HL-60 (cell line): ENCODE results near the gene PHRF1.
A peak's percentile ranks its signal among the peaks of the same experiment; 100 is the strongest.

Source experiments
- DNase-seq, 2 experiments: peaks; one replicate each; pipeline ENCODE4 v3.0.0-alpha.2; 2010 to 2020; ENCODE audit warnings: low read depth in 1 of 2, low spot score in 1 of 2
- H3K27ac ChIP-seq: fragments of 250-450 bp; sonication (Bioruptor Pico); replicated peaks from 2 replicates; pipeline ENCODE4 v1.5.1; 2020; ENCODE audit warnings: mild to moderate bottlenecking, moderate library complexity
- H3K27me3 ChIP-seq: fragments of 250-450 bp; sonication (Bioruptor Pico); 2 replicates; pipeline ENCODE4 v1.5.1; 2021; ENCODE audit warnings: mild to moderate bottlenecking, moderate library complexity; ENCODE audit not compliant: insufficient read depth, poor library complexity, severe bottlenecking
- H3K4me3 ChIP-seq: replicated peaks from 2 replicates; pipeline ENCODE4 v1.5.1; 2011; ENCODE audit warnings: mild to moderate bottlenecking, control low read depth, low read length; ENCODE audit not compliant: insufficient read depth
- GABPA ChIP-seq: IDR thresholded peaks from 2 replicates; pipeline ENCODE4 v1.6.1; 2012; ENCODE audit warnings: low read depth
- POLR2AphosphoS5 ChIP-seq: IDR thresholded peaks from 2 replicates; pipeline ENCODE4 v1.6.1; 2012; ENCODE audit warnings: low read depth
- SPI1 ChIP-seq: IDR thresholded peaks from 2 replicates; pipeline ENCODE4 v1.6.1; 2012; ENCODE audit warnings: low read depth, mild to moderate bottlenecking, borderline replicate concordance
- microRNA-seq: library from miRNA; unstranded; fragments of <30 nt; microRNA quantifications from one replicate; pipeline ENCODE4, GENCODE V29; 2018
- TF ChIP-seq, protein P1 (sequence below): IDR thresholded peaks from one replicate; pipeline ENCODE4 v1.5.1; 2011; ENCODE audit warnings: low read length, control low read depth, inconsistent platforms; ENCODE audit not compliant: insufficient read depth
- TF ChIP-seq, protein P2 (sequence below): IDR thresholded peaks from 2 replicates; pipeline ENCODE4 v1.6.1; 2012; ENCODE audit warnings: low read depth; ENCODE audit not compliant: insufficient replicate concordance

PHRF1 gene

DNA sequence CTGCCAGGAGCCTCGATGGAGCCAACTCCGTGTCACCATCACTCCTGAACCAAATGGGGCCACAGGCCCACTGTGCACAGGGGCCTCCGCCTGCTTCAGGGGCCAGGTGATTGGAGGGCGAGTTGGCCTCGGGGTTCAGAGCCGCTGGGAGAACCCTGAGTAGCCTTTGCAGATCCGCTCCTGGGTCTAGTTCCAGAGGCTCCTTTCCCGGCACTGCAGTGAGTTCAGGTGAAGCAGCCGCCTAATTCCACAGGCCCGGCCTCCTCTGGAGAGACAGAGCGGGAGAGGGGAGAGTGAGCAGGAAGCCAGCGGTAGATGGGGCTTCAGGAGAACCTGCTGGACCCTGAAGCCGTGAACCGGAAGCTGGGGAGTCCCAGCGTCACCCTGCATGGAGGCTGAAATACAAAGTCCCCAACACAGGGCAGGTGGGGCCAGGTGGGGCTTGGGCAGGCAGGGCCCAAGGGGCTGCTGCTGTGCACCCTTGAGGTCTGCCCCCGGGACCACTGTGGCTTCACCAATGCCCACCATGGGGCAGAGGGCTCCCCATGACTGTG is 83.3 kb downstream of the PHRF1 start:
- DNase-seq: no peak
- no peak for TF ChIP-seq SPI1
- no peak for TF ChIP-seq POLR2AphosphoS5
- TF ChIP-seq, protein P1, sequence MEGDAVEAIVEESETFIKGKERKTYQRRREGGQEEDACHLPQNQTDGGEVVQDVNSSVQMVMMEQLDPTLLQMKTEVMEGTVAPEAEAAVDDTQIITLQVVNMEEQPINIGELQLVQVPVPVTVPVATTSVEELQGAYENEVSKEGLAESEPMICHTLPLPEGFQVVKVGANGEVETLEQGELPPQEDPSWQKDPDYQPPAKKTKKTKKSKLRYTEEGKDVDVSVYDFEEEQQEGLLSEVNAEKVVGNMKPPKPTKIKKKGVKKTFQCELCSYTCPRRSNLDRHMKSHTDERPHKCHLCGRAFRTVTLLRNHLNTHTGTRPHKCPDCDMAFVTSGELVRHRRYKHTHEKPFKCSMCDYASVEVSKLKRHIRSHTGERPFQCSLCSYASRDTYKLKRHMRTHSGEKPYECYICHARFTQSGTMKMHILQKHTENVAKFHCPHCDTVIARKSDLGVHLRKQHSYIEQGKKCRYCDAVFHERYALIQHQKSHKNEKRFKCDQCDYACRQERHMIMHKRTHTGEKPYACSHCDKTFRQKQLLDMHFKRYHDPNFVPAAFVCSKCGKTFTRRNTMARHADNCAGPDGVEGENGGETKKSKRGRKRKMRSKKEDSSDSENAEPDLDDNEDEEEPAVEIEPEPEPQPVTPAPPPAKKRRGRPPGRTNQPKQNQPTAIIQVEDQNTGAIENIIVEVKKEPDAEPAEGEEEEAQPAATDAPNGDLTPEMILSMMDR: no peak
- no peak overlapping the region for H3K27ac ChIP-seq

DNA sequence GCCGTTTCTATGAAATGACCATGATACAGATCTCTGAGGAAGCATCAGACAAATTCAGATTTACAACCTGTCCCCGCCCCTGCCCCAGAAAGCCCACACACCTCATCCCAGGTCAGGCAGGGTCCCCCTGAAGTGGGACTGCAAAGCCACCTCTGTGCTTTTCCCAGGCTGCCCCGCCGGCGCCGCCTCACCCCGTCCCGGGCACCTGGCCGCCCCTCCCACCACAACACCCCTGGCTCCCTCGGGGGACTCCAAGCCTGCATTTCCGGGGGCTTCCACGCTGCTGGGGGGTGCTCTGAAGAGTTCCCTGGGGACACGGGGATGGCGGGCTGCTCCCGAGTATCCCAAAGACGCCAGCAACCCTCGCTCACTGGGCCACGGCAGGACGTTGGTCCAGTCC is 84.0 kb downstream of the PHRF1 start:
- H3K4me3 ChIP-seq: no peak overlapping the region
- no peak overlapping the region for H3K27ac ChIP-seq
- no peak for DNase-seq
- TF ChIP-seq GABPA (no peak), POLR2AphosphoS5 (no peak), SPI1 (no peak)
- TF ChIP-seq, protein P1: no peak
- TF ChIP-seq, protein P2, sequence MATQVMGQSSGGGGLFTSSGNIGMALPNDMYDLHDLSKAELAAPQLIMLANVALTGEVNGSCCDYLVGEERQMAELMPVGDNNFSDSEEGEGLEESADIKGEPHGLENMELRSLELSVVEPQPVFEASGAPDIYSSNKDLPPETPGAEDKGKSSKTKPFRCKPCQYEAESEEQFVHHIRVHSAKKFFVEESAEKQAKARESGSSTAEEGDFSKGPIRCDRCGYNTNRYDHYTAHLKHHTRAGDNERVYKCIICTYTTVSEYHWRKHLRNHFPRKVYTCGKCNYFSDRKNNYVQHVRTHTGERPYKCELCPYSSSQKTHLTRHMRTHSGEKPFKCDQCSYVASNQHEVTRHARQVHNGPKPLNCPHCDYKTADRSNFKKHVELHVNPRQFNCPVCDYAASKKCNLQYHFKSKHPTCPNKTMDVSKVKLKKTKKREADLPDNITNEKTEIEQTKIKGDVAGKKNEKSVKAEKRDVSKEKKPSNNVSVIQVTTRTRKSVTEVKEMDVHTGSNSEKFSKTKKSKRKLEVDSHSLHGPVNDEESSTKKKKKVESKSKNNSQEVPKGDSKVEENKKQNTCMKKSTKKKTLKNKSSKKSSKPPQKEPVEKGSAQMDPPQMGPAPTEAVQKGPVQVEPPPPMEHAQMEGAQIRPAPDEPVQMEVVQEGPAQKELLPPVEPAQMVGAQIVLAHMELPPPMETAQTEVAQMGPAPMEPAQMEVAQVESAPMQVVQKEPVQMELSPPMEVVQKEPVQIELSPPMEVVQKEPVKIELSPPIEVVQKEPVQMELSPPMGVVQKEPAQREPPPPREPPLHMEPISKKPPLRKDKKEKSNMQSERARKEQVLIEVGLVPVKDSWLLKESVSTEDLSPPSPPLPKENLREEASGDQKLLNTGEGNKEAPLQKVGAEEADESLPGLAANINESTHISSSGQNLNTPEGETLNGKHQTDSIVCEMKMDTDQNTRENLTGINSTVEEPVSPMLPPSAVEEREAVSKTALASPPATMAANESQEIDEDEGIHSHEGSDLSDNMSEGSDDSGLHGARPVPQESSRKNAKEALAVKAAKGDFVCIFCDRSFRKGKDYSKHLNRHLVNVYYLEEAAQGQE: no peak
- no peaks in the 10 kb centered on the region for H3K27me3 ChIP-seq

More for the DNA sequence above, 83.3 kb downstream of the PHRF1 start:
- Histone ChIP-seq H3K27me3 (no peaks in the 10 kb centered on the region), H3K4me3 (no peak overlapping the region)

DNA sequence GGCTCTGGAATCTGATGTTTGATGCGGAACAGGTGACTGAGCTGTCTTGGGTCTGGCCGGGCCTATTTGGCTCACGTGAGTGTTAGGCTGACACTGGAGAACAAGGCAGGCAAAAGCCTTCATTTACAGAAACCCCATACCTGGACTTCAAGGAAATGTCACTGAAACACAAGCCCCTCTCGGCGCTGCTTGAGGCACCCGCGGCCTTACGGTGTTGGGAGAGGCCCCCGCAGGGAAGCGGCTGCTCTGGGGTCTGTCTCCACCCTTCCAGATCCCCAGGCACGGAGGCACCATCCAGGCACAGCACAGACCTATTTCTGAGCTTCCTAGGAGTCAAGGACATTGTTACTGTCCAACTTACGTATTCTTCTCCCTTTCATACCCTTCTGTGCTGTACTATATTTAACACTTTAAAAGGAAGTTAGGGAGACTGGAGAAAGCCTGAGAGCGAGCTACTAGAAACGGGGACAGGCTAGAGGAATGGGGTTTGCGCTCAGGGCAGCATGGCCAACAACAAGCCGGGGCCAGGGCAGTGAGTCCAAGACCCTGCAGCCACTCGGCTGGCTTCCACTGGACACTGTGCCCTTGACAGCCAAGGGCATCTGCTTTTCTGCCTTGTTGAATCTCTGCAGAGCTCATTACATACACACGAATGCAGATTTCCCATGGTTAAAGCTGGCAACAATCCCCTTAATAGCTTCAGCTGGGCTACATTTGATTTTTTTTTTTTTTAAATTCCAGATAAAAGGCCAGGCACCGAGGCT is 84.6 kb downstream of the PHRF1 start:
- Histone ChIP-seq H3K4me3 (no peak overlapping the region), H3K27ac (no peak overlapping the region), H3K27me3 (no peaks in the 10 kb centered on the region)
- no peak for DNase-seq
- TF ChIP-seq, protein P2: no peak
- no peak for TF ChIP-seq GABPA
- TF ChIP-seq, protein P1: no peak
- no peak for TF ChIP-seq POLR2AphosphoS5
- no peak for TF ChIP-seq SPI1

Small RNA genes lying within 50 kb of the gene (microRNA-seq; reads per million reads assigned to microRNA genes)
- 2,279 reads per million, percentile 92 among the genes with 10 or more reads in this experiment for gene MIR210
